Testis (tissue), 2 donors: ENCODE measurements around the gene PPME1.

Experiments
- POLR2A ChIP-seq: fragments of 450-650 bp; IDR thresholded peaks from one replicate; pipeline ENCODE4 v1.6.1; 2017; ENCODE audit warnings: antibody characterized with exemption, mild to moderate bottlenecking, moderate library complexity
- TF ChIP-seq, protein P1 (sequence below), 3 experiments: fragments of 450-650 bp in 2 of 3; fragments of 200-600 bp in 1 of 3; sonication (generic) in 1 of 3; IDR thresholded peaks; one replicate each; pipeline ENCODE4 v1.5.1; 2016 to 2019; ENCODE audit warnings: antibody characterized with exemption in 3 of 3, mild to moderate bottlenecking in 2 of 3, moderate library complexity in 1 of 3

DNA sequence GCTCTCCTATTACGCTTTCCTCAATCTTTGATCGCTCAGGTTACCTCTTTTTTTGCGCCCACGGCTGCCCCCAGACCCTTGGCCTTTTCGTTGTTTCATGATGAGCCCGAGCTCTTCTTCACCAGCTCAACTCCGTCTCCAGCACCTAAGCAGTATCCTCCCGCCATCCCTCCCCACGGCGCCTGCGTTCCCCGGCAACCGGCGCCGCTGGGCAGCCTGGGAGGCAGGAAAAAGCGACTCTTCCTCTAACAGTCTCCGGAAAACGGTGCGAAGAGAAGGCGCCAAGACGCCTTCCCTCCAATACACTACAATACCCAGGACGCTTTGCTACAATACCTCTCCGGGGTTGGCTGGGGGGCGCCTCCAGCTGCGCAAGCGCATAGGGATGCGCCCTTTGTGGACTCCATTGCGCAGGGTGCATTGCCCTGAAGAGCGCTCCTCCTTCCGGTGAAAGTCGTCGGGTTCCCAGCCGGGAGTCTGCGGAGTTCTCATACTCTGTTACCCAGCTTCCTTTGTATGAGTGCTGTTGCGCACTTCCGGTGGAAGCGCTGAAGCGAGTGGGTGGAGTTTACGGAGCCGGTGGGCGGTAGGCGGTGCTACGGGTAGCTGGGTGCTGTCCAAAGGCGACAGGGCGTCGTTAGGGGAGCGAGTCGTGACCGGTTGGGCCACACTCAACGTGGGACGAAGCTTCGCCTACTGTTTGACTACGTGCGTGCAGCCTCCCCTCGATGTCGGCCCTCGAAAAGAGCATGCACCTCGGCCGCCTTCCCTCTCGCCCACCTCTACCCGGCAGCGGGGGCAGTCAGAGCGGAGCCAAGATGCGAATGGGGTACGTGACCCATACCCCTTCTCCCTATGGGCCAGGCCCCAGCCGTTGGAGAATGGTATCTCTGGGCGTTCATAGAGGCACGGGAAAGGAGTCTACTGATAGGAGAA is at the start of gene PPME1, which contains the start of gene C2CD3:
- no peak for TF ChIP-seq POLR2A
- TF ChIP-seq, protein P1, sequence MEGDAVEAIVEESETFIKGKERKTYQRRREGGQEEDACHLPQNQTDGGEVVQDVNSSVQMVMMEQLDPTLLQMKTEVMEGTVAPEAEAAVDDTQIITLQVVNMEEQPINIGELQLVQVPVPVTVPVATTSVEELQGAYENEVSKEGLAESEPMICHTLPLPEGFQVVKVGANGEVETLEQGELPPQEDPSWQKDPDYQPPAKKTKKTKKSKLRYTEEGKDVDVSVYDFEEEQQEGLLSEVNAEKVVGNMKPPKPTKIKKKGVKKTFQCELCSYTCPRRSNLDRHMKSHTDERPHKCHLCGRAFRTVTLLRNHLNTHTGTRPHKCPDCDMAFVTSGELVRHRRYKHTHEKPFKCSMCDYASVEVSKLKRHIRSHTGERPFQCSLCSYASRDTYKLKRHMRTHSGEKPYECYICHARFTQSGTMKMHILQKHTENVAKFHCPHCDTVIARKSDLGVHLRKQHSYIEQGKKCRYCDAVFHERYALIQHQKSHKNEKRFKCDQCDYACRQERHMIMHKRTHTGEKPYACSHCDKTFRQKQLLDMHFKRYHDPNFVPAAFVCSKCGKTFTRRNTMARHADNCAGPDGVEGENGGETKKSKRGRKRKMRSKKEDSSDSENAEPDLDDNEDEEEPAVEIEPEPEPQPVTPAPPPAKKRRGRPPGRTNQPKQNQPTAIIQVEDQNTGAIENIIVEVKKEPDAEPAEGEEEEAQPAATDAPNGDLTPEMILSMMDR (IDR thresholded peaks at IDR 0.05): peak in 2 of 3 experiments; percentile 28 to 38
